Adipocyte (in vitro differentiated cells): ENCODE data around the gene SH3GL2.

Source experiments
- DNase-seq: peaks from one replicate; pipeline ENCODE4 v3.0.0-alpha.2; 2015; ENCODE audit warnings: low read depth
- H3K27me3 ChIP-seq: replicated peaks from 2 replicates; pipeline ENCODE4 v1.7.0; 2013; ENCODE audit warnings: mild to moderate bottlenecking, low read length, moderate library complexity; ENCODE audit not compliant: control insufficient read depth, insufficient read depth
- H3K36me3 ChIP-seq: 2 replicates; pipeline ENCODE4 v1.7.0; 2013; ENCODE audit warnings: low read length, mild to moderate bottlenecking, moderate library complexity; ENCODE audit not compliant: control insufficient read depth, insufficient read depth, severe bottlenecking
- H3K4me1 ChIP-seq: 2 replicates; pipeline ENCODE4 v1.7.0; 2013; ENCODE audit warnings: mild to moderate bottlenecking, low read length, moderate library complexity; ENCODE audit not compliant: control insufficient read depth, insufficient read depth
- H3K4me3 ChIP-seq: 2 replicates; pipeline ENCODE4 v1.7.0; 2013; ENCODE audit warnings: mild to moderate bottlenecking, low read length, moderate library complexity
- H3K9ac ChIP-seq: 2 replicates; pipeline ENCODE4 v1.7.0; 2013; ENCODE audit warnings: mild to moderate bottlenecking, low read length, moderate library complexity
- H3K9me3 ChIP-seq: 2 replicates; pipeline ENCODE4 v1.7.0; 2013; ENCODE audit warnings: mild to moderate bottlenecking, low read length, moderate library complexity; ENCODE audit not compliant: control insufficient read depth

Gene SH3GL2

GRCh38 chr9:17578577-17578910, 322 bp upstream of the SH3GL2 start:
- no peak for DNase-seq

GRCh38 chr9:17580119-17580518, 1.3 kb downstream of the SH3GL2 start:
- no peaks in the 10 kb centered on the region for H3K9me3 ChIP-seq
- no peak overlapping the region for H3K4me3 ChIP-seq
- no peaks in the 10 kb centered on the region for H3K4me1 ChIP-seq
- H3K27me3 ChIP-seq, result peaks cover 53% of the 10 kb centered on the region
- no peaks in the 10 kb centered on the region for H3K36me3 ChIP-seq
- DNase-seq, result no peak
- no peak overlapping the region for H3K9ac ChIP-seq

More at GRCh38 chr9:17578577-17578910, 322 bp upstream of the SH3GL2 start:
- Histone ChIP-seq H3K27me3 (peaks cover 54% of the 10 kb centered on the region), H3K9ac (no peak overlapping the region), H3K4me1 (no peaks in the 10 kb centered on the region), H3K4me3 (peak overlapping the region; percentile 74), H3K36me3 (no peaks in the 10 kb centered on the region), H3K9me3 (no peaks in the 10 kb centered on the region)

GRCh38 chr9:17587113-17587512, 8.2 kb downstream of the SH3GL2 start:
- no peaks in the 10 kb centered on the region for H3K4me1 ChIP-seq

GRCh38 chr9:17588395-17588794, 9.5 kb downstream of the SH3GL2 start:
- DNase-seq, result no peak
- Histone ChIP-seq H3K9ac (no peak overlapping the region), H3K36me3 (no peaks in the 10 kb centered on the region), H3K4me3 (no peak overlapping the region), H3K27me3 (peaks cover 10% of the 10 kb centered on the region), H3K4me1 (no peaks in the 10 kb centered on the region), H3K9me3 (no peaks in the 10 kb centered on the region)

More at GRCh38 chr9:17587113-17587512, 8.2 kb downstream of the SH3GL2 start:
- Histone ChIP-seq H3K9ac (no peak overlapping the region), H3K36me3 (no peaks in the 10 kb centered on the region), H3K9me3 (no peaks in the 10 kb centered on the region), H3K4me3 (no peak overlapping the region), H3K27me3 (peaks cover 10% of the 10 kb centered on the region)
- no peak for DNase-seq

DNA sequence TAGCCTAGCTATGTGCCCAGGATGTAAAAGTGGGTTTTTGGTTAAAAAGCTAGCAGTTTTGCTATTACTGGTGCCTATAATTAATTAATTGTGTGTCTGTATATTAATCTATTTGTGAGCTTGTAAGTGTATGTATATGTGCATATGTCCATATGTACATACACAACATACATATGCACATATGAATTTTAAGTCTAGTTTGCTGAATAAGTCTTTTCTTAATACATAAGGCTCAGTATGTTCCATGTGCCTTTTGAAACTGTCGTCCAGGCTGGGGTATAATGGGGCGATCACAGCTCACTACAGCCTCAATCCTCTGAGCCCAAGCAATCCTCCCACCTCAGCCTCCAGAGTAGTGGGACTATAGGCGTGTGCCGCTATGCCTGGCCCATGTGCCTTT, 10.1 kb downstream of the SH3GL2 start:
- no peaks in the 10 kb centered on the region for H3K9me3 ChIP-seq
- H3K27me3 ChIP-seq, result peaks cover 10% of the 10 kb centered on the region
- H3K9ac ChIP-seq, result no peak overlapping the region
- no peak overlapping the region for H3K4me3 ChIP-seq
- DNase-seq, result no peak
- H3K4me1 ChIP-seq, result no peaks in the 10 kb centered on the region
- no peaks in the 10 kb centered on the region for H3K36me3 ChIP-seq

GRCh38 chr9:17589771-17590170, 10.9 kb downstream of the SH3GL2 start:
- H3K4me1 ChIP-seq, result no peaks in the 10 kb centered on the region
- H3K9ac ChIP-seq, result no peak overlapping the region
- H3K36me3 ChIP-seq, result no peaks in the 10 kb centered on the region
- no peaks in the 10 kb centered on the region for H3K9me3 ChIP-seq
- H3K27me3 ChIP-seq, result peaks cover 13% of the 10 kb centered on the region
- no peak for DNase-seq
- no peak overlapping the region for H3K4me3 ChIP-seq

DNA sequence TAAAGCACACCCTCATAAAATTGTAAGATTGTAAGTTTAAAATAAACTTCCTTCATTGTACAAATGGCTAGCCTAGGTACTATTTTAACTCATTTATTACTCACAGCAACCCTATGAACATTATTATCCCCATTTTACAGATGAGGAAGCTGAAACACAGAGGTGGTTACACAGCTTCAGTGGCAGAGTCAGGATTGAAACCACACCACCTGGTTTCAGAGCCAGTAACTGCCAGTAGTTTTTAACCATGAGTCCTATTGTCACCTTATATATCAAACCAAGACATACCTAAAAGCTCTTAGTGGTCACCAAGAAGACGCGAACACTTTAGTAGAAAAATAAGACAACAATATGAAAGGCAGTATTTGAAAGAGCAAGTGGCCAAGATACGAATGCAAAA, 16.1 kb downstream of the SH3GL2 start:
- no peak overlapping the region for H3K9ac ChIP-seq
- no peaks in the 10 kb centered on the region for H3K4me1 ChIP-seq
- no peak overlapping the region for H3K4me3 ChIP-seq
- H3K27me3 ChIP-seq, result peaks cover 14% of the 10 kb centered on the region
- DNase-seq, result no peak
- no peaks in the 10 kb centered on the region for H3K36me3 ChIP-seq
- no peaks in the 10 kb centered on the region for H3K9me3 ChIP-seq

DNA sequence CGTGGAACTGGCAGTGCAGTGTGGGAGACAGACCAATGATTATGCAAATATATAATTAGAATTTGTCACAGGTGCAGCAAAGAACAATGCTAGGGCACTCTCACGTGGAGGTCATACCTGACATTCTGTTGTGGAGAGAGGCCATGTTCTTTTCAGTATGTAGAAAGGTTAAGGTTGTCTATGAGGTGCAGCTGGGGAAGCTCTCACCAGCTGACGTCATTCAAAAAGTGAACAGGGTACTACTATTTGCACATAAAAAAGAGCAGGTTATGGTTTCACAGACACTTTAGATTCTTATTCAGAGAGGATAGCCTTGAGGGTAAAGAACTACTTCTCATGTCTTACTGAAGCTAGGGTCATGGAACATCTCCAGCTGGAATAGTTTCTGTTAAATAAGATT, 19.1 kb downstream of the SH3GL2 start:
- Histone ChIP-seq H3K27me3 (peaks cover 33% of the 10 kb centered on the region), H3K36me3 (no peaks in the 10 kb centered on the region), H3K9ac (no peak overlapping the region), H3K9me3 (no peaks in the 10 kb centered on the region), H3K4me3 (no peak overlapping the region), H3K4me1 (no peaks in the 10 kb centered on the region)
- no peak for DNase-seq

DNA sequence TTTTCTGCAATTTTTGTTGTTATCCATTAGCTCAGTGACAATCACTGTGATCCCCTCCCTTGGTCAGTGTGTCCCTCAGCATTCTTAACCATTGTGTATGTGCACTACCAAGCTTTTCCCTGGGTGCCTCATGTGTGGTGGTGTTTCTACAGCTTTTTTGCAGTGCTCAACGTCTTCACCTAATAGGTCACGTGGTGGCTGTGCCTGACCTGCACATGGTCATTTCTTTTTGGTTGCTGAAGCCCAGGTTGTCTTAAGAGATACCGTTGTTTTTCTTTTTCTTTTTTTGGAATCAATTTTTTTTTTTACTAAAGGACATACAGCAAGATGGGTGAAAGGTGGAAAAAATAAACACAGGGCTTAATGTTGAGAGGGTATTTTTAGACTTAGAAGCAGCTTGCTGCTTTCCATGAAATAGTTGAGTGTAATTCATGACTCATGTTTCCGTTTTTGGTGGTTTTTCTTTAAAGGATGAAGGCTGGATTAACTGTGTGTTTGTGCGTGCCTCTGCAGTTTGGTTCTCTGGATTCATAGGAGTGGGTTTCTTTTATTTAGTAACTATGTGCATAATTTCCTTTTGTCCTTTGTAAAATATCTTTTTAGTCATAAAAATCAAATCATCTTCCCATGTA, 22.2 kb downstream of the SH3GL2 start:
- Histone ChIP-seq H3K4me1 (no peaks in the 10 kb centered on the region), H3K9ac (no peak overlapping the region), H3K4me3 (no peak overlapping the region), H3K9me3 (no peaks in the 10 kb centered on the region), H3K27me3 (peaks cover 28% of the 10 kb centered on the region), H3K36me3 (no peaks in the 10 kb centered on the region)
- peak; percentile 73 for DNase-seq

DNA sequence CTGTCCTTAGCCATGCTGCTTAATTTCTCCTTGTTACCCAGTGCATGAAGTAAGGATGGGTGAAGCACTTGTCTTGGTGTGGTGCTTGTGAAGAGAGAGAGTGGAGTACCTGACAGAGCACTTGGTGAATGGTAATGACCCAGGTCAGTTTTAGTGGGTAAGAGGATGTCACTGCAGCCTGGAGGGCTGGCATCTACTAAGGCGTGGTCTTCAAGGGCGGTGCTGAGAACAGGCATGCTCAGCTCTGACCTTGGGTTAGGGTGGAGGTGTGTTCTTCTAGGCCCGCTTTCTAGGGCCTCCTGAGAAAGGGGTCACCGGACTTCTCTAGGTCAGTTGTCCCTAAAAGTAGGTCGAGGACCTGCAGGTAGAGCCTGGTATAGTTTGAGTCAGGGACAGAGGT, 25.7 kb downstream of the SH3GL2 start:
- Histone ChIP-seq H3K9me3 (no peaks in the 10 kb centered on the region), H3K4me3 (no peak overlapping the region), H3K9ac (no peak overlapping the region), H3K27me3 (peaks cover 37% of the 10 kb centered on the region), H3K4me1 (no peaks in the 10 kb centered on the region), H3K36me3 (no peaks in the 10 kb centered on the region)
- no peak for DNase-seq

DNA sequence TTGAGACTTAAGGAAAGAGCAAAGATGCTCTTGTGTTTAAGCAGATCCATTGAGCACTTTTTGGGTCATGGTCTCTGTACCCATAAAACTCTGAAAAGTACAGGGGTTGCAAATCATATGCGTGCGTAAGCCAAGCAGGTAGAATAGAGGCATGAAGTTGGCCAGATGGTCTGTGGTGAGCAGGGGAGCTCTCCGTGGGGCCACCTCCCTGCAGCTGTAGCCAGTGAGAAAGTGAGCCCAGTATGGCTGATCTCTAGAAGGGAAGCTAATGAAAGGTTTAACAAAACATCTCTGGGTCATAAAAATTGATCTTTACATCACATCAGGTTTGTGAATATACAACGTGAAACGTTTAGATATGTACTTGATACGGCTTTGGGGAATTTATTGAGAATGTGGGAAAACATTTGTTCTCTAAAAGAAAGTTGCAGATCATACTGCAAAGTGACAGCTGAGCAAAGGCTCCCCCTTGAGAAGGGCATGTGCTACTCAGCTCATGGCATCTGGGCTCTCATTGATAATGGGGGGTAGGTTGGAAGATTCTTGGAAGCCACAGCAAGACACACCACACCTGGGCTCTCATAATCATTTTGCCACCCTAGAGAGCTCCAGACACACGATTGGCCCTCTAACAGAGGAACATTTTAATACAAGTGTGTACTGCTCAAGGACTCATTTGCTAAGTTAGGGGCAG, 30.6 kb downstream of the SH3GL2 start:
- no peaks in the 10 kb centered on the region for H3K9me3 ChIP-seq
- no peak for DNase-seq

GRCh38 chr9:17611342-17611741, 32.5 kb downstream of the SH3GL2 start:
- Histone ChIP-seq H3K9ac (no peak overlapping the region), H3K4me1 (peaks cover 7% of the 10 kb centered on the region), H3K27me3 (peaks cover 36% of the 10 kb centered on the region), H3K36me3 (no peaks in the 10 kb centered on the region), H3K9me3 (no peaks in the 10 kb centered on the region), H3K4me3 (no peak overlapping the region)
- no peak for DNase-seq

More for the DNA sequence above, 30.6 kb downstream of the SH3GL2 start:
- H3K27me3 ChIP-seq, result peaks cover 36% of the 10 kb centered on the region
- H3K9ac ChIP-seq, result no peak overlapping the region
- H3K36me3 ChIP-seq, result no peaks in the 10 kb centered on the region
- H3K4me3 ChIP-seq, result no peak overlapping the region
- peaks cover 7% of the 10 kb centered on the region for H3K4me1 ChIP-seq
